ENCODE results near the gene SLC28A3.
"Not testable (repeated sequence)": the region's sequence is repeated elsewhere in the genome, so short reads cannot be mapped to it uniquely, and the experiment has no call there.

SLC28A3 gene, protein sequence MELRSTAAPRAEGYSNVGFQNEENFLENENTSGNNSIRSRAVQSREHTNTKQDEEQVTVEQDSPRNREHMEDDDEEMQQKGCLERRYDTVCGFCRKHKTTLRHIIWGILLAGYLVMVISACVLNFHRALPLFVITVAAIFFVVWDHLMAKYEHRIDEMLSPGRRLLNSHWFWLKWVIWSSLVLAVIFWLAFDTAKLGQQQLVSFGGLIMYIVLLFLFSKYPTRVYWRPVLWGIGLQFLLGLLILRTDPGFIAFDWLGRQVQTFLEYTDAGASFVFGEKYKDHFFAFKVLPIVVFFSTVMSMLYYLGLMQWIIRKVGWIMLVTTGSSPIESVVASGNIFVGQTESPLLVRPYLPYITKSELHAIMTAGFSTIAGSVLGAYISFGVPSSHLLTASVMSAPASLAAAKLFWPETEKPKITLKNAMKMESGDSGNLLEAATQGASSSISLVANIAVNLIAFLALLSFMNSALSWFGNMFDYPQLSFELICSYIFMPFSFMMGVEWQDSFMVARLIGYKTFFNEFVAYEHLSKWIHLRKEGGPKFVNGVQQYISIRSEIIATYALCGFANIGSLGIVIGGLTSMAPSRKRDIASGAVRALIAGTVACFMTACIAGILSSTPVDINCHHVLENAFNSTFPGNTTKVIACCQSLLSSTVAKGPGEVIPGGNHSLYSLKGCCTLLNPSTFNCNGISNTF

DNA sequence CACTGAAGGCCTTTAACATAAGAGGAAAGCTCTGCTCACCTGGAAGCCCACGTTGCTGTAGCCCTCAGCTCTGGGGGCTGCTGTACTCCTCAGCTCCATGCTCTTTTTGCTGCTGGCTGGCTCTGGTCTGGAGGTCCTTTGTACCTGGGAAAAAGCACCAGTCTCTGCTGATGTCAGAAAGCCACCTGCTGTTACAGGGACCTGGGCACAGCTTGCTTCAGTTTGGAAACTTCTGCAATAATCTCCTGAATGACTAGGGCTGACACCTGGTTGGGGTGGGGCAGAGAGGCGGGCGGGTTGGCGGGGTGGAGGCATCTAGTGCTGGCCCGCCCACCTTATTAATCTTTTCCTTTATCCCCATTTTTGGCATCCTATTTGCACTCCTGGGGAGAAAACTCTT, at the start of gene SLC28A3:
Gene SLC28A3 (minus strand): TSS at position 224 of the 400 bp plus-strand sequence. CDS start 125 bp downstream, at position 99.
- H3K4me2 ChIP-seq (ENCODE audit: low read depth, low read length, poor library complexity, severe bottlenecking): no peak within 1 kb of the TSS
- H3K9me3 ChIP-seq (ENCODE audit: insufficient read depth, low read depth, low read length): no peaks in the 10 kb centered on the region
- no peak within 1 kb of the TSS for H3K4me3 ChIP-seq (ENCODE audit: low read length, poor library complexity, severe bottlenecking)
- H3K36me3 ChIP-seq (ENCODE audit: insufficient read depth, low read length): no peaks in the 10 kb centered on the region
- no peak for TF ChIP-seq EZH2phosphoT487 (IDR thresholded peaks at IDR 0.05; ENCODE audit: borderline replicate concordance)
- TF ChIP-seq, protein P1, sequence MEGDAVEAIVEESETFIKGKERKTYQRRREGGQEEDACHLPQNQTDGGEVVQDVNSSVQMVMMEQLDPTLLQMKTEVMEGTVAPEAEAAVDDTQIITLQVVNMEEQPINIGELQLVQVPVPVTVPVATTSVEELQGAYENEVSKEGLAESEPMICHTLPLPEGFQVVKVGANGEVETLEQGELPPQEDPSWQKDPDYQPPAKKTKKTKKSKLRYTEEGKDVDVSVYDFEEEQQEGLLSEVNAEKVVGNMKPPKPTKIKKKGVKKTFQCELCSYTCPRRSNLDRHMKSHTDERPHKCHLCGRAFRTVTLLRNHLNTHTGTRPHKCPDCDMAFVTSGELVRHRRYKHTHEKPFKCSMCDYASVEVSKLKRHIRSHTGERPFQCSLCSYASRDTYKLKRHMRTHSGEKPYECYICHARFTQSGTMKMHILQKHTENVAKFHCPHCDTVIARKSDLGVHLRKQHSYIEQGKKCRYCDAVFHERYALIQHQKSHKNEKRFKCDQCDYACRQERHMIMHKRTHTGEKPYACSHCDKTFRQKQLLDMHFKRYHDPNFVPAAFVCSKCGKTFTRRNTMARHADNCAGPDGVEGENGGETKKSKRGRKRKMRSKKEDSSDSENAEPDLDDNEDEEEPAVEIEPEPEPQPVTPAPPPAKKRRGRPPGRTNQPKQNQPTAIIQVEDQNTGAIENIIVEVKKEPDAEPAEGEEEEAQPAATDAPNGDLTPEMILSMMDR (conservative IDR thresholded peaks at IDR 0.05; ENCODE audit: low read length): no peak
- H4K20me1 ChIP-seq (ENCODE audit: insufficient read depth, low read length, poor library complexity, severe bottlenecking): no peaks in the 10 kb centered on the region
- no peaks in the 10 kb centered on the region for H3K9me2 ChIP-seq (replicated peaks; ENCODE audit: low read depth, low read length)
- no peaks in the 10 kb centered on the region for H3K4me1 ChIP-seq (ENCODE audit: insufficient read depth, low read length, poor library complexity, severe bottlenecking)
- H2AFZ ChIP-seq (ENCODE audit: low read length): no peak within 1 kb of the TSS
- H3F3A ChIP-seq (ENCODE audit: low read depth): no peaks in the 10 kb centered on the region
- H3K79me2 ChIP-seq (ENCODE audit: insufficient read depth, low read length): no peaks in the 10 kb centered on the region
- no peaks in the 10 kb centered on the region for H3K27me3 ChIP-seq (ENCODE audit: insufficient read depth, low read length, poor library complexity, severe bottlenecking)
- no peak within 1 kb of the TSS for H3K9ac ChIP-seq (ENCODE audit: low read depth, low read length, poor library complexity, severe bottlenecking)

DNA sequence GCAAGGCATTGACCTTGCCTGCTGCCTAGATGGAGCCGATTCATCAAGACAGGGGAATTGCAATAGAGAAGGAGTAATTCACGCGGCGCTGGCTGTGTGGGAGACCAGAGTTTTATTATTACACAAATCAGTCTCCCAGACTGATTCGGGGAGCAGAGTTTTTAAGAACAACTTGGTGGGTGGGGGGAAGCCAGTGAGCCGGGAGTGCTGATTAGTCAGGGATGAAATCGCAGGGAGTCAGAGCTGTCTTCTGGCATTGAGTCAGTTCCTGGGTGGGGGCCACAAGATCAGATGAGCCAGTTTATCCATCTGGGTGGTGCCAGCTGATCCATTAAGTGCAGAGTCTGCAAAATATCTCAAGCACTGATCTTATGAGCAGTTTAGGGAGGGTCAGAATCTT, 49.7 kb upstream of the SLC28A3 start:
- not testable (repeated sequence) for H3K27me3 ChIP-seq (ENCODE audit: insufficient read depth, low read length, poor library complexity, severe bottlenecking); H3K9ac ChIP-seq (ENCODE audit: low read depth, low read length, poor library complexity, severe bottlenecking); H3K79me2 ChIP-seq (ENCODE audit: insufficient read depth, low read length); H3K9me2 ChIP-seq (replicated peaks; ENCODE audit: low read depth, low read length); H3K4me2 ChIP-seq (ENCODE audit: low read depth, low read length, poor library complexity, severe bottlenecking); H3K4me3 ChIP-seq (ENCODE audit: low read length, poor library complexity, severe bottlenecking); H3K4me1 ChIP-seq (ENCODE audit: insufficient read depth, low read length, poor library complexity, severe bottlenecking); H3K9me3 ChIP-seq (ENCODE audit: insufficient read depth, low read depth, low read length); H4K20me1 ChIP-seq (ENCODE audit: insufficient read depth, low read length, poor library complexity, severe bottlenecking); H3K36me3 ChIP-seq (ENCODE audit: insufficient read depth, low read length); H2AFZ ChIP-seq (ENCODE audit: low read length); H3F3A ChIP-seq (ENCODE audit: low read depth)

DNA sequence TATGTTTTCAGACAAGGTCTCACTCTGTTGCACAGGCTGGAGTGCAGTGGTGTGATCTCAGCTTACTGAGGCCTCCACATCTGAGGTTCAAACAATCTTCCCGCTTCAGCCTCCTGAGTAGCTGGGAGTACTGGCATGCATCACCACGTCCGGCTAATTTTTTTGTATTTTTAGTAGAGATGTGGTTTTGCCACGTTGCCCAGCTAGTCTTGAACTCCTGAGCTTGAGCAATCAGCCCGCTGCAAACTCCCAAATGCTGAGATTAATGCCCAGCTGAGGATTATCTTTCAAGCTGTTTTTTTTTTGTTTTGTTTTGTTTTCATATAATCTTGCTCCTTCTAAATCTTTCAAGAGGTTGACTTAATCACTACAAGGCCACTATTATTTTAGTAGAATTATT, 47.3 kb upstream of the SLC28A3 start:
- Histone ChIP-seq H3K79me2 (ENCODE audit: insufficient read depth, low read length) (no peaks in the 10 kb centered on the region), H3K27me3 (ENCODE audit: insufficient read depth, low read length, poor library complexity, severe bottlenecking) (no peaks in the 10 kb centered on the region), H3F3A (ENCODE audit: low read depth) (no peaks in the 10 kb centered on the region), H3K9me3 (ENCODE audit: insufficient read depth, low read depth, low read length) (no peaks in the 10 kb centered on the region), H3K9ac (ENCODE audit: low read depth, low read length, poor library complexity, severe bottlenecking) (no peak overlapping the region), H3K36me3 (ENCODE audit: insufficient read depth, low read length) (no peaks in the 10 kb centered on the region), H4K20me1 (ENCODE audit: insufficient read depth, low read length, poor library complexity, severe bottlenecking) (no peaks in the 10 kb centered on the region), H2AFZ (ENCODE audit: low read length) (no peak overlapping the region), H3K9me2 (replicated peaks; ENCODE audit: low read depth, low read length) (no peaks in the 10 kb centered on the region), H3K4me1 (ENCODE audit: insufficient read depth, low read length, poor library complexity, severe bottlenecking) (no peaks in the 10 kb centered on the region), H3K4me3 (ENCODE audit: low read length, poor library complexity, severe bottlenecking) (no peak overlapping the region), H3K4me2 (ENCODE audit: low read depth, low read length, poor library complexity, severe bottlenecking) (no peak overlapping the region)
- TF ChIP-seq, protein P1 (conservative IDR thresholded peaks at IDR 0.05; ENCODE audit: low read length): no peak
- TF ChIP-seq EZH2phosphoT487 (IDR thresholded peaks at IDR 0.05; ENCODE audit: borderline replicate concordance): no peak
